GM18858 (cell line): ENCODE measurements around the gene PRKCH.

Experiments used
- ATAC-seq: cut with Tn5 transposase; IDR thresholded peaks from one replicate; pipeline ENCODE4 v1.9.1; 2021; ENCODE audit not compliant: unreplicated experiment

Gene PRKCH

DNA sequence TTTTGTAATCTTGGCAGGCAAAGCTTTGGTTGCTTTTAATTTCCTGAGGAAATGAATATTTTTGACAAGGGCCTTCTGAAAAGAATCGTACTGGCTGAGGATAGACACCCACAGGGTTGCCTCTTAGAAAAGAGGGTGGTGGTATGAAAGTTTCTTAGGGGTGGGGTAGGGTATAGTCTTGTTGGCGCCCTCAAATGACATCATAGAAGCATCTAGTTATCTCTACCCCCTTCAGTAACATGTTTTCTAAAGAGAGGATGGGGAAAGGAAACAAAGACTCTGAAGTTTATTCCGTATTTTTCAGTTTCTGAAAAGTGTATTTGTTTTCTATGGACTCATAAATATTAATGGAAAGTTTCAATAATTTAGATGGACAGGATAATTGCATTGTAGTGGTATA lies 13.7 kb downstream of the PRKCH start:
- ATAC-seq = no peak

DNA sequence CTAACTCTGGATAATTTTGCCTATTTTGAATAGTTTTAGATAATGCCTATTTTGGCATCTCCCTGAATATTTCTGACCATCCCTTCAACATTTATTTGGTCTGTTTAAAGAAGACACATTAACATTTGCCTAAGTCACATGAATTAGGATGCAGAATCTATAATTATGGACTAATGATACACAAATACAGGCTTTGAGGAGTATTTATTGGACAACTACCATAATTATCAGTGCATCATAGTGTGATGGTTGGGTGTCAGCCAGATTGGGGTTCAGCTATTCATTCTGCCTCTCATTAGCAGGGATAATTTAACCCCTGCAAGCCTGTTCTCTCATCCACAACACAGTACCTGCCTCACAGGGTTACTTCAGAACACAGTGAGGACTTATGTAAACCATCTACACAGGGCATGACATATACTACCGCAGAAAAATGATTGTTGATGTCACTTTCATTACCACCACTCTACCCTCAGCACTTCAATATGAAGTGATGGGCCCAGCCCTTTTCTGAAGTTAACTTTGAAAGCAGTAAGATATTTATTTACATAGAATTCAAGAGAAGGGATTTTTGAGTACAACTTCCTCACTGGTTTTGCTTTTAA lies 14.4 kb downstream of the PRKCH start:
- ATAC-seq = no peak

DNA sequence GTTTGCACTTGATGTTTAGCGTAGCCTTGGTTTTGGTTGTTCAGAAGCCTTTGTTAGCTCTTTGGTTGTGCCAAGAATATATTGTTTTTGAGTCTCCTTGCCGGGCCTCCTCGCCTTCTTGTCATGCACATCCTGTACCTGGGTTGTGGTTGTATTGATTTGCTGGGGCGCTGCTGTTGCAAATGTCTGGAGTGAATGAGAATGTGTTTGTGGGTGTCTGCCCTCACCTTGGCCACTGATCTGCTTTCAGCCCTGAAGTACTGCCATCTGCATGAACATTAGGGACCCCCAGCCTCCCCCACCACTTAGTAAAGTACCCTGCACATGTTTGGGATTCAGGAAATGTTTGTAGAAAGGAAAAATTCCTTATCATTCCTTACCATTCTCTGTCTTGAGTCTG lies 16.5 kb downstream of the PRKCH start:
- ATAC-seq = no peak

DNA sequence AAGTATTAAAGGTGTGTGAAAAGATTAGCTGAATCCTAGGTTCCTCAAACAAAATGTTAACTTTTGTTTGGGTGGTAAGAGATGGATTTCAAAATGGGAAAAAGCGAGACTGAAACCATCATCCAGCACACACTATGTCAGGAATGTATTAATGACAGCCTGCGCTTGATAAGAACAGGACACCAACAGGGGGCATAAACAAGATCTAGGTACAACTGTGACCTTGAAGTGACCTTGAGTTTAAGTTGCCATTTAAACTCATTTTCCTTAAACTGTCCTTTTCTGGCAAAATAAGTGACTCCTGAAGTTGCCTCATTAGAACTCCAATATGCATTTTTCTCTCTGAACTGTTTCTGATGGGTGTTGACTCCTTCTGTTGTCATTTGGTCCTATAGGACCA lies 17.1 kb downstream of the PRKCH start:
- ATAC-seq = no peak

DNA sequence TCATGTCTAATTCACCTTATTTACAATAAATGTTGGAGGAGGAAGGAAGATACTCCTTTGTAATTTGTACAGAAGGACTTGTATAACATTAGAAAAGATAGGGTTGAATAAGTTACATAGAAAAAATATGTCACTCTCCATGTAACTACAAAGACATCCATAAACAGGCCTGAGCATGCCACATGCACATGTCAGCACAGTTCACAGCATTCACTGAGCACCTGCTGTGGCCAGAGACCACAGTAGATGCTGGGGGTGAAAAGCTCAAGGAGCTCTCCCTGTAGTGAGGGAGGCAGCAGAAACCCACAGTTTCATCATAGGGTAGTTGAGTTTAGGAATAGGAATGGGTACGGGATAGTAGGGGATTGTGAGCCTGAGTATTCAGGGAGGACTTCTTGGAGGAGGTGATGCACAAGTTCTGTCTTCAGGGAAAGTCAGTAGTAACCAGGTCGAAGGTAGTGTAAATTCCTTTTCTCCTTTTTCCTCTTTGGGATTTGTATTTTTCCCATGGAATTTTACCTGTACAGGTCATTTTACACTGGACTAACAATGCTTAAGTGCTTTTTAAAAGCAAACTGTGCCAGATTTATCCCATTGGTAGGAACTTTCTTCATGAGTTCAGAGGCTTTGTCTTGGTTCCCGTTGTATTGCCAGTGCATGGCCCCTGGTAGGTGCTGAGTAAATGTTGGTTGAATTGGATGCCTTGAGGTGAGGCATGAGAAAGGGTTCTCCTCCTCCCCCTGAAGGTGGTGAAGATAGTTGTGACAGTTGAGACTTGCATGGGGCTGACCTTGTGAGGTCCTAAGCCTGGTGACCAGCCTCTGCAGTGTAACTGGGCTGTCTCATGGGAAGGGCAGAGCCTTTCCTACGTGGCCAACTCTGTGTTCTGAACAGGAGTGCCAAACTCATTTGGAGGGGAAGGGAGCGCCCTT lies 20.2 kb downstream of the PRKCH start:
- no peak for ATAC-seq

DNA sequence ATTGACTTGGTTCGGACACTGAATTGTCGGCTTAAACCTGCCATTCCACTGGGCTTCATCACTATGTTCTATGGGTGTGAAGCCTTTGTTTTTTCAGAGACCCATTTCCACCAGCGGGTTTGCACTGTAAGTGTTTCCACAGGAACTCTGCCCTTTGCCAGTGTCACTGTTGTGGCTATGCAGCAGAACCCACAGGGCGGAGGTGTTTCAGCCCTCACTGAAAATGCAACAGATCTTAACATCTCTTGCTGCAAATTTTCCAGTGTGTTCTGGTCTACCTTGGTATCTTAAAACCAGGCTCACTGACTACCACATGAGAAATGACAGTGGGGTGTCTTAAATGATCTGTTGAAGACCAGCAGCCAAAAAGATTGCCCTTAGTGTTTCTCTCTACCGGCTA lies 21.1 kb downstream of the PRKCH start:
- no peak for ATAC-seq

DNA sequence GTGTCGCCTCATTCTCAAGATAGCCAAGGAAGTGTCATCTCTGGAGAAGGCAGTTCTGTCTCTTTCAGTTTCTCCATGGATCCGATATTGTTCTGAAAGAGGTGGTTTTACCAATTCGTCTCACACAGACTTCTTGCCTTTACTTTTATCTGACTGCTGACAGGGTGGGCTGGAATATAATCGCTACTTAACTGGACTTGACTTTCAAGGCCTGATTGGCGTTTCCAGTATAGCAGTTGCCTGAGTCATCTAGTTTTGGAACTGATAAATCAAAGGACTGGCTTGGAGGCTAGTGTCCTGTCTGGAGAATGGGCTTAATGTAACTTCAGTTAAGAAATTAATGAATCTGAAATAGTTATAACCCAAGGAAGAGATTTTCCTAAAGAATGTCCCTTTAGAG lies 21.6 kb downstream of the PRKCH start:
- no peak for ATAC-seq

DNA sequence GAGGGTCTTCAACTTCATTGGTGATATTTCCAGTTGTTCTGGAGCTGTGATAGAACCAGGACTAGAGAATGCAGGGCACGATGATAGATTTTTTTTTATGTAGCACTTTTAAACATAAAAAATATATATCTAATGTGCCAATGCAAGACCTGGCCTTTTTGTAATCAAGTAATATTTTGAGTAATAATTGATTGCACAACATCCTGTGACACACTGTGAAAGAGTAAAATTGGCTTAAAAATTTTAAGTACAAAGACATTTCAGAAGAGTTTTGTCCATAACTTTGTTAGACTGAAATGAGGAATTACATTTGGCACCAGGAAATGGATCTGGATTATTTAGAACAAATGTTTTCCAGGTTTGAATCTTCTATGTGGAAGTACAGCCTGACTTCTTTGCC lies 22.1 kb downstream of the PRKCH start:
- ATAC-seq = no peak

DNA sequence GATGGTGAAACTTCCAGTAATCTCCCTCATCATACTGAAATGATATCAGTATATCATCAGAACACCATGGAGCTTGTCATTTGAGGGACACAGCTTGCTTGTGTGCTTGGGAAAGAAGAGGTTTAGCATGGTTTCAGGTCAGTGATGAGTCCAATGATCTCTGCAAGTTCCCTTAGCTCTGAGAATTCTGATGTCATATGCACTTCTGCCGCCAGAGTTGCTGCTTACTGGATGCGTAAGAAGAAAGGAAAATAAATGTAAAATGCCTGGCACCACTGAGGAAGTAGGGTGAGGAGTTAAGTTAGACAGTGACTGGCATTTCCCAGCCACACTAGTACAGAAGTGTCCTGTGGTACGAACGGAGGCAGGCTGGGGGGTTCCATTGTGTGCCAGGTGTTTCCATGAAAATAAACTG lies 22.6 kb downstream of the PRKCH start:
- ATAC-seq = no peak

DNA sequence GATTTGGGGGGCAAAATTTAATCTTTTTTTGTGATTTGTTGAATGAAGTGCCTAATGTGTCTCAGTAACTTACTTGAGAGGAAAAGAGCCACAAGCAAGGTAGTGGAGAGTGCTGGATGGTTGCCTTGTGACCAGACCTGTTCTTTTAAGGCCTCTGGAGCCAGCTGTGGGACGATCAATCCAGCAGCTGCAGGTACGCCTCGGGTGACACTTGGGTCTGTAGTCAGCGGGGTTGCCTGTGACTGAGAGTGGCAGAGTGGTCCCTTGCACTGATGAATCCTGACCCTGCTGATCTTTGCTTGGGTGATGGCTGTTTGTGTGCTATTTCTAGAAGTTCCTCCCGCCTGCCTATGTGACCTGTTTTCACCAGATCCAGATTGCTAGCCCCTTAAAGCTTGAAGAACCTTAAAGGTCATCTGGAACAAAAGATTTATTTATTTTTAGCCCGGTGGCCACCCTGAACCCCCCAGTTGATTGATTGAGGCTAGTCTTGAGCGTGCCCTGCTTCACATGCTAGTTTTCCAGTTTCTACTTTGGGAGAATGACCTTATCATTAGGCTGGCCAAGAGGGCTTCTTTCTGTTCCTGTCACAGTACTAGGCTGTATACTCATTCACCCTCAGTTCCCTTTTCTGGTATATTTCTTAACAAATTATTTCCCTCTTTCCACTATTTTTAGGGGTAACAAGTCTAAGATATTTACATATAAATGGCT lies 23.2 kb downstream of the PRKCH start:
- ATAC-seq = no peak

DNA sequence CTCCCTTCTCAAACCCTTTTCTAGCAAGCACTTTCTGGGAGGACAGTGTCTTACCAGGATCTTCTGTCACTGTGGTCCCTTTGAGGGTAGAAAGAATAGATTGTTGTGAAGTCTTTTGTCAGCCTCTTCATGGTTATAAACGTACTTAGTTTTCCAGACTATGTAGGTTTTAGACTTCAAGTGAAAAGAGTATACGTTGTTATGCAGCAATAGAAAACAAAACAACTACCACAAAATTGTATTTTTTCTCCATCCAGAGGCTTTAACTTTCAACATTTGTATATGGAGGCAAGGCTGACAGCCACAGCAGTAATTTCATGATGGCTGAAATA lies 23.7 kb downstream of the PRKCH start:
- ATAC-seq = no peak

DNA sequence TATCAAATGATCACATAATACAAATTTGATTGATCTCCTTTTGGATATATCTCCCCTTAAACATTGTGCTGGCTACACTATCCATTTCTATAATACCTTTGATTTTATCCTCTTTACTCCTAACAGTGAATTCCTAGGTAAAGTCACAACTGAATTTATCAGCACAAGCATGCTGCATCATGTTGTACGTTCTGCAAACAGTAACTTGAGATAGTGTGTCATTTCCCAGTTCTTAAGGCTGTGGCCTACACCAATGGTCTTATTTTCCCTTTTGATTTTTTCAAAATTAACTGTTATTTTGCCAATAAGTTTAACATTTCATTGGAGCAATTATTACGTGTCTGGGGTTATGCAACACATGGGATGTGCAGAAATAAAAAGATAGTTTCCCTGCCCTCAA lies 24.8 kb downstream of the PRKCH start:
- no peak for ATAC-seq

DNA sequence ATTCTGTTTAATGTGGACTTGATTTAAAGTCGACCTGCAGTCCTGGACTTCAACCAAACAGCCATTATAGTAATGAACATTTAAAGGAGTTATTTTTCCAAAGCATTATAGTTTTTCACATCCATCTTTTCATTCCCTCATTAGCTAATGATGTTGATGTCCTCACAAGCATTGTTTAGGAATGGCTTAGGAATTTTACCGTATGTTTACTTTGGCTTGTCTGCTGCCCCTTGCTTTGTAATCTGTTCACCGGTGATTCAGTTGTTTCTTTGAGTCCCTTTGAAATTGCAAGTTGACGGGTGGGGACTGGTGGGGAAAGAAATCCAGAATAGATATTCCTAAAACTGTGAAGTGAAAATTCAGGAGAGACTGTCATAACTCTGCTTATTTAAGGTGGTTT lies 25.4 kb downstream of the PRKCH start:
- no peak for ATAC-seq

DNA sequence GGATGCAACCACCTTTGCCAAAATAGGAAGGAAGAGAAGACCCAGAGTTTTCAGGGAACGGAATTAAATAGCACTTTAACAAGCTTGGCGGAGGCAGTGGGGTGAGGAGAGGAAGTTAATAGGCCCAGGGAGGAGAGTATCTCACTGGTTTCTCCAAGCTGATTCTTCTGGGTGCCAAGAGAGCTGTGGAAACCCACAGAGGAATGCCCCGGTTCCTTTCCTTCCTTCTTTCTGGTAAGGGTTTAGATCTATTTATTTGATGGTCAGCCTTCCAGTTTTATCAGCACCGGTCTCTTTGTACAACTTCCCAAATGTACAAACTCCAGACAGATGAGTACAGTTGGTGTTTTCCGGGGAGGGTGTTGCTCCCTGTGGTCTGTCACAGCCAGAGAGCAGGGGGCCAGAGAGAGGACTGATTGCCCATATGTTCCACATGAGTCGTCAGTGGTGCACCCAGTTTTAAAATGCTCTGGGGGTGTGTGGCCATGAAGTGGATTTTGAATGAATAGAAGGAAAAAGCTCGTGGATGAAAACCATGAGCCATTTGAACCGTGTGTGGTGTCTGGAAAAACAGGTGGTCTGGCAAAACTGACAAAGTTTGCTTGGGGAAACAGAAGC lies 26.6 kb downstream of the PRKCH start:
- ATAC-seq = no peak

DNA sequence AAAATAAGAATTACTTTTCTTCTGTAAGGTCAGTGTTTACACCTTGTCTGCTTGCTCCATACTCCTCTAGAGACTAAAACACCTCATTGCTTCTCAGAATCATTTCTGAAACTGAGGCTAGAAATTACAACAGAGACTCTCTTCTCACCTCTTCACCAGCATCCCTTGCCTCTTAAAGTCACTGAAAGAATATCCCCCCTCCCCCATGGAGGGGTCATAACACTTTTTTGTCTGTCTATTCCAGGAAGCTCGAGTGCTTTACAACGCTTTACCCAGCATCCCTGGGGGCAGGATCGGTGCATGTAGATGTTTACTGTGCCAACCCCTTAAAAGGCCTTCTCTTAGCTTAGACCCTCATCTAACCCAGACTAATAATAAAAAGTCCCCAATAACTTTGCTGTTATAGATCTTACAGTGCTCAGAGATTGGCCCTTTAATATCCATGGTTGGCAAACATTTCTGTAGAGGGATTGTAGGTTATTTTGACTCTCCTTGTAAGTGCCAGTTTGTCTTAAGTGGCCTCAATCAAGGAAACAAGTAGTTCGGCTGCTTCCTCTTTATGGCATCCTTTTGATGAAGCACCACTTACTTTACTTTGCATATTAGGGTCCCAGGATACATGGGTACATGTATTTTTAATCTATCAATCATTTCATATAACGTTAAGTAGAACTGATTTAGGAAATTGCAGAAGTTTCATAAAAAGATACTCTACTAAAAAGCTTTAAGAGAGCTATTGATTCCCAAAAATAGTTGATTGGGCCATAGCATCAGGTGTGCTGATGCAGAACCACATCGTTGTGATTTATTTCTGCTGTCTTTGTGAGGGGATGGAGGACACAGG lies 29.3 kb downstream of the PRKCH start:
- no peak for ATAC-seq

DNA sequence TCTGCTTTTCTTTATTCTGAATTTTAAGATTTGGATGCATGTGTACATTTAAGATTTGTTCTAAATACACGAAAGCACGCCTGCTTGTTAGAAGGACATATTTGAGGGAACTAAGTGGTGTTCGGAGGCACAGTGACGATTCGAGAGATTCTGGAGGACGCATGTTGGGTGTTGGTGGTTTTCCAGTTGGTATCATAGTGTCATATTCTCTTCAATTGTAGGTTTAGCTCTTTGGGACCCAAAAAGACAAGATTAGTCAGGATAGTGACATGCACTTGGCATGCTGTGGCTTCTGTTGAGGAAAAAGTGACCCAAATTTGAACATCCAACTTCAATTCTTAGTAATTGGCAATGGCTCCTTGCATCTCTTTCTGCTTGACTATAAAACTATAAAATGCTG lies 30.1 kb downstream of the PRKCH start:
- ATAC-seq = no peak

DNA sequence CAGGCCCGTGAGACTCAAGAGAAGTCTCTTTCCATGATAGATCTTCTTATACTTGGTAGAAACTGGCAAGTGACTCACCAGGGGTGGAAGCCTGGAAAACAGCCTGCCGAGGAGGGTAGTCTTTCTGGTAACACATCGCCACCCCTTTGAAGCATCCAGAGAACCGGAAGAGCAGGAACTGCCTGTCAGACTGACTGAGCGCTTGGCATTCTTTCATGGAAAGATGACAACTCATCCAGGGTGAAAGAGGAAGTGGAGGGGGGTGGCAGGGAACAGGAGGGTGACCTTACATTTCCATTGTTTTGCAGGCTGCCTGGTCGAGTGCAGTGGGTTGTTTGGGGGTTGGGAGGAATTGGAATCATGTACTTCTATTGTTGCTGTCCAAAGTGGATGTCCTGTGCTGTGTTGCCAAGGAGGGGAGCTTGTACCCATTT lies 34.5 kb downstream of the PRKCH start:
- ATAC-seq = no peak

DNA sequence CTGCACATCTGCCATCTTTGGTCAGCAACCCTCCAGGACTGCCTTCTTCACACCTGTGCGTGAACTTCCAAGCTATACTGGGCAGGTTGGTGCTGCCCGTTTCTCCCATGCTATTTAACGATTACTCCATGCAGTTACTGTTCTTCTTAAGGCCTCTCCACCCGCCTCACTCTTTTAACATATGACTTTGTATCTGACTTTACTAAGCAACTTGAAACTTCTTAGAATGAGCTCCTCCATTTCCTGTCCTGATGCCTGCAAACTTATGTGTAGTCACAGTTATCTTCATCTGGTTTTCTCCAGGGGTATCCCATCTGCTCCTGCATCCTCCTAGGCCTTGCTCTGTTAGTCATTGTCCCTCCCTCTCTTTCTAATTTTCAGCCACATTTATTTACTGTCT lies 35.7 kb downstream of the PRKCH start:
- no peak for ATAC-seq

DNA sequence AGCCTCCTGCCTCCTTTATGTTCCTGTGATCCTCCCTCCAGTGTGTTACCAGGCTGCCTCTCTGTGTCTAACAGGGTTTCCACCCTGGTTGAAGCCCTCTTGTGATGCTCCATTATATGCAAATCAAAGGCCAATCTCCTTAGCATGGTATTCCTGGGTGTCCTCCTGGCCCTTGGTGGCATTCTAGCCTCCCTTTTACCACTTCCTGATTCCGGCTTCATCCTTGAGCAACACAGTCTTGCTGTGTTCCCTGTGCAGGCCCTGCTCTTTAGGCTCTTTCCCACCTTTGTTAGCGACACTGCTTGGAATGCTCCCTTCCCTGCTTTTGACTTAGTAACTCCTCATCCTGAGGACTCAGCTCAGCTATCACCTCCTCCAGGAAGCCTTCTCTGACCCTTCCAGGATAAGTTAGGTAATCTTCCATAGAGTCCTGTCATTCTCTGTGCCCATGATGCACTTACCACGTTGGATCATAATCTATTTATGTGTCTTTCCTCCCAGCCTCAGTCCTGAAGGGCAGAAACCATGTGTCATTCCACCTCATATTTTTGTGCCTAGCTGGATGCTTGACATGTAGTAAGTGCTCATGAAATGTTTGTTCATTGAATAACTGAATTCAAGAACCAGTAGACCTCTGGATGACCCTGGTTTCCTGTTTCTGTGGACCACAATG lies 37.3 kb downstream of the PRKCH start:
- no peak for ATAC-seq
